Stomach (tissue), 9 donors: ENCODE results near the gene CDC42SE2. TPM values are rescaled to one million over a fixed set of nuclear protein-coding genes. Genes with fewer than 3 reads are reported as not detected.

ENCODE experiments used
- DNase-seq, 2 donors: peaks; one replicate each; pipeline versions ENCODE4 v3.0.0 to v3.0.0-alpha.2; 2013 to 2019
- H3K27ac ChIP-seq, 5 donors: fragments of 200-600 bp in 4 of 5; sonication (generic) in 4 of 5; one replicate each; pipeline ENCODE4 v1.5.1; 2013 to 2019; ENCODE audit warnings: mild to moderate bottlenecking in 1 of 5, moderate library complexity in 1 of 5
- H3K27me3 ChIP-seq, 3 donors: fragments of 200-600 bp; sonication (generic); one replicate each; pipeline ENCODE4 v1.5.1; 2017 to 2019; ENCODE audit warnings: mixed run types in 1 of 3
- H3K36me3 ChIP-seq, 4 donors: fragments of 200-600 bp; sonication (generic); 1 replicate in 3 of 4; 2 replicates in 1 of 4; pipeline ENCODE4 v1.5.1; 2016 to 2019
- H3K4me1 ChIP-seq, 4 donors: fragments of 200-600 bp; sonication (generic); one replicate each; pipeline ENCODE4 v1.5.1; 2016 to 2019
- H3K4me3 ChIP-seq, 4 donors: fragments of 200-600 bp; sonication (generic) in 3 of 4; one replicate each; pipeline ENCODE4 v1.5.1; 2016 to 2019; ENCODE audit warnings: mild to moderate bottlenecking in 1 of 4
- H3K9me3 ChIP-seq, 4 donors: fragments of 200-600 bp; sonication (generic); one replicate each; pipeline ENCODE4 v1.5.1; 2016 to 2019
- EP300 ChIP-seq: sonication (generic); formaldehyde crosslinking; IDR thresholded peaks from one replicate; pipeline ENCODE4 v1.6.1; 2017; ENCODE audit warnings: antibody characterized with exemption
- POLR2A ChIP-seq, 4 donors: fragments of 450-650 bp; IDR thresholded peaks; one replicate each; pipeline ENCODE4 v1.6.1; 2016; ENCODE audit warnings: antibody characterized with exemption in 4 of 4, control low read depth in 2 of 4, mild to moderate bottlenecking in 1 of 4, moderate library complexity in 1 of 4
- POLR2AphosphoS5 ChIP-seq, 3 donors: sonication (generic); formaldehyde crosslinking; IDR thresholded peaks; one replicate each; pipeline ENCODE4 v1.6.1; 2016; ENCODE audit warnings: antibody characterized with exemption in 3 of 3
- WGBS, 5 donors: extraction: QIAGEN DNeasy Blood & Tissue Kit in 3 of 5; methylation state at CpG; one replicate each; pipeline versions ENCODE4 v1.1.5 to v1.1.7; 2013 to 2018; 5-methylcytosine and 5-hydroxymethylcytosine counted together
- intact Hi-C: fragments of 100-400 bp; cut with DNase I; formaldehyde crosslinking; loops from one replicate; pipeline ENCODE4 v1.15.1; 2023; ENCODE audit warnings: low total_unique reads
- polyA plus RNA-seq, 3 donors: library from polyadenylated mRNA; stranded (reverse); fragments of 200-250 nt; gene quantifications; one replicate each; pipeline ENCODE4 v1.2.3, GENCODE V29; 2013
- total RNA-seq, 5 donors: library from RNA; depleted of rRNA; stranded (reverse); fragments of >200 nt; gene quantifications; one replicate each; pipeline versions ENCODE4 v1.1.0 to v1.2.3, GENCODE V29; 2014 to 2016
- TF ChIP-seq, protein P1 (sequence below), 7 experiments: fragments of 450-650 bp in 4 of 7; fragments of 200-600 bp in 3 of 7; sonication (generic) in 3 of 7; IDR thresholded peaks; one replicate each; pipeline ENCODE4 v1.5.1; 2016 to 2019; ENCODE audit warnings: antibody characterized with exemption in 7 of 7, control low read depth in 2 of 7, mild to moderate bottlenecking in 1 of 7
- donor health status: healthy with polysubstance abuse.
- donor health status: Bipolar disorder and iron deficiency.
- donor health status: healthy.

The CDC42SE2 gene
- total and polyA plus RNA-seq, 8 donors = 11.0 to 87.9 (median 20.6) TPM

DNA sequence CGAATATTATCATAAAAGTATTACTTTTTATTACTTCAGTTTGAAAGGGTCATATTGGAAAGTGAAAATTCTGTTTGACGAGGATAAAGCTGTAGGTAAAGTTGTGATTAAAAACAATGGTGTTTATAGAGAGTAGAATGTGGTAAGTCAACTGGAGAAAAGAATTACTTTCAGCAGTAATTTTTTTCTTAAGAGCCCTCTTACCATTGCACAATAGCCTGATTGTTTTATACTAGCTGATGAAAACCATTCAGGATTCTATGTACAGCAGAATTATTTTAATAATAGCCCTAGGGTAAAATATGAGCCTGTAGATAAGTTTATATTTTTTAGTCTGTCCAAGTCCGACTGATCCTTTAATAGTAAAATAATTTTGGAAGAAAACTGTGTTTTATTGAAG, 16.6 kb downstream of the CDC42SE2 start:
- WGBS, 5 donors = 30 to 45% (median 34%) methylated on average over 3 of the region's 3 CpGs
- intact Hi-C loops = no loop called here
- H3K27me3 ChIP-seq = no peaks in the 10 kb centered on the region
- H3K4me3 ChIP-seq = no peak overlapping the region
- H3K4me1 ChIP-seq = peaks cover 0 to 70% (median 38%) of the 10 kb centered on the region in 4 donors
- H3K9me3 ChIP-seq = no peaks in the 10 kb centered on the region
- DNase-seq = no peak
- no peaks in the 10 kb centered on the region for H3K36me3 ChIP-seq
- peak overlapping the region in 4 of 5 donors; percentile 62 to 87 (median 71) for H3K27ac ChIP-seq
- no peak for TF ChIP-seq POLR2A (IDR thresholded peaks at IDR 0.05)
- TF ChIP-seq, protein P1, sequence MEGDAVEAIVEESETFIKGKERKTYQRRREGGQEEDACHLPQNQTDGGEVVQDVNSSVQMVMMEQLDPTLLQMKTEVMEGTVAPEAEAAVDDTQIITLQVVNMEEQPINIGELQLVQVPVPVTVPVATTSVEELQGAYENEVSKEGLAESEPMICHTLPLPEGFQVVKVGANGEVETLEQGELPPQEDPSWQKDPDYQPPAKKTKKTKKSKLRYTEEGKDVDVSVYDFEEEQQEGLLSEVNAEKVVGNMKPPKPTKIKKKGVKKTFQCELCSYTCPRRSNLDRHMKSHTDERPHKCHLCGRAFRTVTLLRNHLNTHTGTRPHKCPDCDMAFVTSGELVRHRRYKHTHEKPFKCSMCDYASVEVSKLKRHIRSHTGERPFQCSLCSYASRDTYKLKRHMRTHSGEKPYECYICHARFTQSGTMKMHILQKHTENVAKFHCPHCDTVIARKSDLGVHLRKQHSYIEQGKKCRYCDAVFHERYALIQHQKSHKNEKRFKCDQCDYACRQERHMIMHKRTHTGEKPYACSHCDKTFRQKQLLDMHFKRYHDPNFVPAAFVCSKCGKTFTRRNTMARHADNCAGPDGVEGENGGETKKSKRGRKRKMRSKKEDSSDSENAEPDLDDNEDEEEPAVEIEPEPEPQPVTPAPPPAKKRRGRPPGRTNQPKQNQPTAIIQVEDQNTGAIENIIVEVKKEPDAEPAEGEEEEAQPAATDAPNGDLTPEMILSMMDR (IDR thresholded peaks at IDR 0.05) = no peak
- no peak for TF ChIP-seq POLR2AphosphoS5 (IDR thresholded peaks at IDR 0.05)
- no peak for TF ChIP-seq EP300

DNA sequence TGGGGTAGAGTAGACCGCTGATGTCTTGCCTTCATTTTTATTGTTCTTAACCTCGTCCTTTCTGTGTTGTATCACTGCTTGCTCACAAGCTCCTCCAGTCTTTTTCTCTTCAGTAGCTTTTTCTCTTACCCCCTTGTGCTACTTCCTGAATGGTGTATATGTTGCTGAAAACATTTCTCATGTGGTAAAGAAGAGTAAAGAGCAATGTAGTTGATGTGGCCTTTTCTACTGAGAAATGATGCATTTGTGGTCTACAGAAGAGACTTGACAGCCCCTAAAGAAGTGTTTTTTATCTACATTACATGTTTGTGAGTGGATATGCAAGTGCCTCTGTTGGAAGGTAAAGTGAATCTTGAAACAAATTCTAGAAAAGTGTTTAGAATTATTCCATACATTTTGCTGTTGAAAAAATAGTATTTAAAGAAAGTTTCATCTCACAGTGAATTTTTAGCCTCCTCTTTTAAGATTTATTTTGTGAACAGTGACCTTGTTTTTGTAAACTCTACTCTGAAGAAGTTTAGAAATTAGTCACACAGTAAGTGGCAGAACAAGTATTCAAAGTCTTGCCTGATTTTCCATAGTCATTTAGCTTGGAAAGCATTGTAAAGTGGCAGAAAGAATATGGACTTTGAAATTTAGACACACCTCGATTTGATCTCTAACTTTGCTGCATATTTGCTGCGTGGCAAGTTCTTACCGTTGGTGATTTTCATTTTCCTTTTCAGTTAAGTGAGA, 17.4 kb downstream of the CDC42SE2 start:
- Histone ChIP-seq H3K27ac (peak overlapping the region in 4 of 5 donors; percentile 62 to 87 (median 71)), H3K36me3 (no peaks in the 10 kb centered on the region), H3K4me3 (no peak overlapping the region), H3K9me3 (no peaks in the 10 kb centered on the region), H3K4me1 (peaks cover 0 to 76% (median 41%) of the 10 kb centered on the region in 4 donors), H3K27me3 (no peaks in the 10 kb centered on the region)
- WGBS, 5 donors = 20 to 42% (median 36%) methylated on average over 5 of the region's 5 CpGs
- peak in 1 of 2 donors; percentile 72 for DNase-seq
- intact Hi-C loops = no loop called here
- TF ChIP-seq POLR2A (IDR thresholded peaks at IDR 0.05) (no peak), POLR2AphosphoS5 (IDR thresholded peaks at IDR 0.05) (peak in 1 of 3 donors; percentile 18)

DNA sequence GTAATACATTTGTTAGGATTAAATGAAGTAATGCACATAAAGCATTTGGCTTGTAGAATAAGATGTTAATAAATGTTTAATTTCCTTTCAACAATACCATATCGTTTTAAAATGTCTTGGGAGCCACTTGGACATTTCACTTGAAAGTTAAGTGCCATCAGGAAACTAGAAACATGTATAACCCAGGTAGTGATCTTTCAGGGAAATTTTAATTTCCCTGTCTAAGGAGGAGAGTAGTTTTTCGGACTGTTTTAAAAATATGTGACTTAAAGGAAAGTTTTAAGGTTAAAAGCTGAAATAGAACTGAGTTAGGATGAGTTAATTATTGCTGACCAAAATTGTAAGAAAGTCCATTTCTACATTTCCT, 18.0 kb downstream of the CDC42SE2 start:
- DNase-seq = no peak
- intact Hi-C loops = no loop called here
- TF ChIP-seq POLR2A (IDR thresholded peaks at IDR 0.05) (no peak), EP300 (no peak), POLR2AphosphoS5 (IDR thresholded peaks at IDR 0.05) (no peak)
- TF ChIP-seq, protein P1 (IDR thresholded peaks at IDR 0.05) = no peak
- Histone ChIP-seq H3K27me3 (no peaks in the 10 kb centered on the region), H3K4me3 (no peak overlapping the region), H3K9me3 (no peaks in the 10 kb centered on the region), H3K4me1 (peaks cover 0 to 74% (median 41%) of the 10 kb centered on the region in 4 donors), H3K27ac (peak overlapping the region in 4 of 5 donors; percentile 62 to 87 (median 71)), H3K36me3 (no peaks in the 10 kb centered on the region)
- 11 to 33% (median 21%) methylated on average over 2 of the region's 2 CpGs for WGBS, 5 donors

DNA sequence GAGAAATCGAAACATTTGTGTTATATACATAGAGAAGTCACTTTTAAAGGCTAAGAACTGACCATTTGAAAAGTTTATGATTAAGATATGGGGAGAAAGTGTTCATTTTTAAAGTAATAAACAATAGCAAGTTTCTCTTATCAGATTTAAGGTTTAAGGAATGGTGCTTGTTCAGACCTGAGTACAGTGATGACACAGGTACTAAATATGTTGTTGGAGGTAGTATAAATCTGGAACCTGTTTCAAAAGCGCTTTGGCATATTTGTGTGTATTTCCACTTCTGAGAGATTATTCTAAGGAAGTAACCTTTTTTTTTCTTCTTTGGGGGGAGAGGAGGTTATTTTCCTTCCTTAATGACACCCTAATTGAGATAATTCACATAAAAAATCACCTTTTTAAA, 18.4 kb downstream of the CDC42SE2 start:
- WGBS, 5 donors = 49 to 67% (median 62%) methylated on average over 2 of the region's 2 CpGs
- Histone ChIP-seq H3K36me3 (peaks cover 0 to 3% (median 1%) of the 10 kb centered on the region in 4 donors), H3K4me1 (peaks cover 0 to 71% (median 39%) of the 10 kb centered on the region in 4 donors), H3K27me3 (no peaks in the 10 kb centered on the region), H3K9me3 (no peaks in the 10 kb centered on the region), H3K27ac (peak overlapping the region; percentile 21 to 87 (median 63)), H3K4me3 (no peak overlapping the region)
- intact Hi-C loops = no loop called here
- no peak for DNase-seq
- TF ChIP-seq POLR2A (IDR thresholded peaks at IDR 0.05) (no peak), EP300 (no peak), POLR2AphosphoS5 (IDR thresholded peaks at IDR 0.05) (no peak)
- TF ChIP-seq, protein P1 (IDR thresholded peaks at IDR 0.05) = no peak
